Lower leg skin (tissue), 3 donors: ENCODE data around the gene AFG3L2.

ENCODE experiments used
- POLR2A ChIP-seq, 2 donors: fragments of 450-650 bp; IDR thresholded peaks; one replicate each; pipeline ENCODE4 v1.6.1; 2016 to 2017; ENCODE audit warnings: antibody characterized with exemption in 2 of 2, mild to moderate bottlenecking in 1 of 2, moderate library complexity in 1 of 2
- TF ChIP-seq, protein P1 (sequence below), 3 donors: fragments of 450-650 bp; IDR thresholded peaks; one replicate each; pipeline ENCODE4 v1.5.1; 2016; ENCODE audit warnings: antibody characterized with exemption in 3 of 3, mild to moderate bottlenecking in 3 of 3, moderate library complexity in 2 of 3

DNA sequence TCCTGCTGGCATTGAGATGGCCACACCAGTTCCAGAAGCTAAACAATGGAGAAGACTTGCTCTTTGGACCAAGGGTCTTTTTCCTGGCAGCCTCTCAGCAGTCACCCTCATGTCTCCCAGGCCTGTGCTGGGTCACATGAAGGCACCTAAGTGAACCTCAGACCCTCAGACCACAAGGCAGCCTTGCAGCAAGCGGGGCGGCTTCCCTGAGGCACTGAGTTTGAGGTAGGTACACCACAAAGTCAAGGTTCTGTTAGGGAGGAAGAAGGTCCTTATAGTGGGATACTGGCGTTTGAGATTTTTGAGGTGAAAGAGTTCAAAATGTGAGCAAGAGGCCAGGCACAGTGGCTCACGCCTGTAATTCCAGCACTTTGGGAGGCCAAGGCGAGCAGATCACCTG lies 22.2 kb upstream of the AFG3L2 start:
- TF ChIP-seq, protein P1, sequence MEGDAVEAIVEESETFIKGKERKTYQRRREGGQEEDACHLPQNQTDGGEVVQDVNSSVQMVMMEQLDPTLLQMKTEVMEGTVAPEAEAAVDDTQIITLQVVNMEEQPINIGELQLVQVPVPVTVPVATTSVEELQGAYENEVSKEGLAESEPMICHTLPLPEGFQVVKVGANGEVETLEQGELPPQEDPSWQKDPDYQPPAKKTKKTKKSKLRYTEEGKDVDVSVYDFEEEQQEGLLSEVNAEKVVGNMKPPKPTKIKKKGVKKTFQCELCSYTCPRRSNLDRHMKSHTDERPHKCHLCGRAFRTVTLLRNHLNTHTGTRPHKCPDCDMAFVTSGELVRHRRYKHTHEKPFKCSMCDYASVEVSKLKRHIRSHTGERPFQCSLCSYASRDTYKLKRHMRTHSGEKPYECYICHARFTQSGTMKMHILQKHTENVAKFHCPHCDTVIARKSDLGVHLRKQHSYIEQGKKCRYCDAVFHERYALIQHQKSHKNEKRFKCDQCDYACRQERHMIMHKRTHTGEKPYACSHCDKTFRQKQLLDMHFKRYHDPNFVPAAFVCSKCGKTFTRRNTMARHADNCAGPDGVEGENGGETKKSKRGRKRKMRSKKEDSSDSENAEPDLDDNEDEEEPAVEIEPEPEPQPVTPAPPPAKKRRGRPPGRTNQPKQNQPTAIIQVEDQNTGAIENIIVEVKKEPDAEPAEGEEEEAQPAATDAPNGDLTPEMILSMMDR (IDR thresholded peaks at IDR 0.05), result no peak
- TF ChIP-seq POLR2A (IDR thresholded peaks at IDR 0.05), result no peak
